GM21447 (cell line): Measurements from ENCODE around the gene ARHGAP23.
A peak's percentile ranks its signal among the peaks of the same experiment; 100 is the strongest.

ENCODE experiments used
- ATAC-seq: cut with Tn5 transposase; IDR thresholded peaks from one replicate; pipeline ENCODE4 v1.9.1; 2021; ENCODE audit not compliant: unreplicated experiment

ARHGAP23 gene

DNA sequence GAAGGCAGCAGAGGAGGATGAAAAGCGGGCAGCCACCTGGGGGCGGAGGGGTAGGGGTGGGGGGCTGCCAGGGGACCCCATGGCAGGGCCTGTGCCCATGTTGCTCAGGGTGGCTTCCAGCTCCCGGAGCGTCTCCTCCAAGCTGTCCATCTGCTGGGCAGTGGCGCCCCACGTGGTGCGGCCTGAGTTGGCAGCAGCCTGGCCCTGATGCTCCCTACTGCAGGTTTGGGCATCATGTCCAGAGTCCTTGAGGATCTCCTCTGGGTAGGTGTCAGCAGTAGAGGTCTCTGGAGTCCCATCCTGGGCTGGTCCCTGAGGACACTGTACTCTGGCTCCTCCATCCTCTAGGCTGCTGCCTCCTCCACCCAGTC is 116.6 kb downstream of the ARHGAP23 start:
- ATAC-seq = no peak

DNA sequence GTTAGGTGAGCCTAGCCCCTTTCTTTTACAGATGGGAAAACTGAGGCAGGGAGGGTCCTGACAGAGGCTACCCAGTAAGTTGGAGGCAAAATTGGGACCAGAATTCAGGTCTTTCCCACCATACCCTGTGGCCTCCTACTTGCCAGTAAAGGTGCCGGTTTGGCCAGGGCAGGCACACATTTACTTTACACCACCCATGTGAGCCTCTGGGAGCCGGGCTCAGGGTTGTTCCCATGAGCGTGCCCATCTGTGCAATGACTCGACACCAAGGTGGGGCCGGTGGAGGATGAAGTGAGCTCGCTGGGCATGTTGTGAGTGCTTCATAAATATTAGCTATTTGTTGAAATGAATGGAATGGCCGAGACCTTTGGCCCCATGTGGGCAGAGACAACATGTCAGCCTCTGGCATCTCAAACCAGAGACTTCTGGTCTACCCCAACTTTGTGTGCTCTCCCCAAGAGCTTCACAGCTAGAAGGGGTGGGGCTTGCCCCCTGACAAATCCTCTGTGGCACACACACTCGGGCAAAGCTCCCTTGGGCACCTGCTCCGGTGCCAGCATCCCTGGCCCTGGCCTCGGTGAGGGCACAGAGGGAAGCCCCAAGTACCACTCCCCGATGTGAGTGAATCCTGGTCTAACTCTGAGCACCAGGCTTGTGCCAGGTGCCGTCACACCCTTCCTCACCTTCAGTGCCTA is 117.4 kb downstream of the ARHGAP23 start:
- no peak for ATAC-seq

DNA sequence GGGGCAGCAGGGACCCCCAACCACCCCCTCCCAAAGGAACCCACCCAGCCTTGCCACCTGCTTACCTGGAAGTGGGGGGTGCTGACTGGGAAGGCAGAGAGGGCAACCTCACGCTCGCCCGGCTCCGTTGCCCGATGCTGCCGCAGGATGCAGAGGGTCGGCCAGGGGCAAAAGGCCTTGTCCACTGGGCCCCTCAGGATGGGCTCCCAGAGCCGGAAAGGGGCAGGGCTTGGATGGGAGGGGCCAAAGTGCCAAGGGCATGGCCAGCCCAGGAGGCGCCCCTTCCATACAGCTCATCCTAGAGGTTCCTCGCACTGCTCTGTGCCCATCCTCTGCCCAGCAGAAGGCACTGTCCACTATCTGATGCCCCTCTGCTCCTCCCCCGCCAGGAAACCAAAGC is 118.1 kb downstream of the ARHGAP23 start:
- no peak for ATAC-seq

DNA sequence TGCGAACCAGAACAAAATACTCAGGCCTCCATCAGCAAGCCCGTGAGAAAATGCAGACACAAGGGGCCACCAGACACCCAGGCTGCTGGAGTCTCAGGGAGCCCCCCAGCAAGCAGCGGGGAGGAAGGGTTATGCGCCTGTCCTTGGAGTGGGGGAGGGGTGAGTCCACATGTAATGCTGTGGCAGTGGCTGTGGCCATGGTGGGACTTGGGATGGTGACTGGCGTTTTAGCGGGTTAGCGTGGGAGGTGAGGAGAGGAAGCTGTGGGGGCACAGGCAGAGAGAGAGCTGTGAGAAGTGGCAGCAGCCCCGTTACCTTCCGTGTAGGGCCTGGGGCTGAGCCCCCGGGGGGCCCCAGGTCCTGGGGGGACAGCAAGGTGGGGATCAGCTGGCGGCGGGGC is 119.2 kb downstream of the ARHGAP23 start:
- ATAC-seq = no peak

DNA sequence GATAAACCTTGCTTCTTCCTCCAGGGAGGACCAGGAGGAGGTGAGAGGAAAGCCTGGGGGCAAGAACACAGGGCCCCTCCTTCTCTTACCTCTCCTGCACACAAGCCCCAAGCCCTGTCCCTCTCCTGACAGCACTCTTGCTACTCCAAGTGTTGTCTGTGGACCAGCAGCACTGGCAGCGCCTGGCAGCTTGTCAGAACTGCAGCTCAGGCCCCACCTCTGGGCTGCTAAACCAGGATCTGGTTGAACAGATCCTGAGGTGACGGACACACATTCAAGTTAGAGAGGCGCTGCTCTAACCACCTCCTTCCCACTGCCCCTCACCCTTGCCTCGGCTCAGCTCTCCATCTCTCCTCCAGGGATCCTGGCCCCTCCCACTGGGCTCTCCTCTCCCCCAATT is 121.0 kb downstream of the ARHGAP23 start:
- no peak for ATAC-seq

DNA sequence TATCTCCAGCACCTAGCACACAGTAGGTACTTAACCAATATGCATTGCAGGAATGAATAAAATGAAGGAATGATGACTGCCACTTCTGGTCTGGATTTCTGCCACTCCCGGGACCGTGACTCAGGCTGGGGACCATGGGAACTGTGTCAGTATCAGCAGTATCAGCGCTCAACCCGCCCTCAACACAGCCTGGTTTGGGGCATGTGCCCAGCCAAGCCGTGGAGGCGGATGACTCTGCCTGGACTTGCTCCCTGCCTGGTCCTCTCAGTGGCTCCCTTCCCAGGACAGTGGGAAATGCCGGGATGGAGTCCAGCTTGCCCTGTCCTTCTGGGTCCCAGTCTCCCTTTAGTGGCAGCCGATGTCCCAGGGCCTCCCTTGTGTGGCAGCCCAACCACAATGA is 122.4 kb downstream of the ARHGAP23 start:
- ATAC-seq = no peak

DNA sequence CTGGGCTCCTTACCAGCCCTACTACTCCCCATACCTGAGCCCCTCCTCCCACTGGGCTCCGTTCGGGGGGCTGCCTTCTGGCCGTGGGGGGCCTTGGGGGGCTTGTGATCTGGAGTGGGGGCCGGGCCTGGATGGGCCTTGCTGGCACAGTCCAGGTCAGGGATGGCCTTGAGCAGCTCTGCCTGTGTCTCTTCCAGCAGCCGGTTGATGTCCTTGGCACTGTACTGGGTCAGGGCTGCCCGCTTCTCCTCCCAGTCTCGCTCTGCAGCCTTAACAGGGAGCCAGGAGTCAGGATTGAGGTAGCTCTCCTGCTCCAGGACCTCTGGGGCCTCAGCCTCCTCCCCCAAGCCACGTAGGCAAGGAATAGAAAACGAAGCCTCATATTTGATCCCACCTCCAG is 122.9 kb downstream of the ARHGAP23 start:
- ATAC-seq = no peak

DNA sequence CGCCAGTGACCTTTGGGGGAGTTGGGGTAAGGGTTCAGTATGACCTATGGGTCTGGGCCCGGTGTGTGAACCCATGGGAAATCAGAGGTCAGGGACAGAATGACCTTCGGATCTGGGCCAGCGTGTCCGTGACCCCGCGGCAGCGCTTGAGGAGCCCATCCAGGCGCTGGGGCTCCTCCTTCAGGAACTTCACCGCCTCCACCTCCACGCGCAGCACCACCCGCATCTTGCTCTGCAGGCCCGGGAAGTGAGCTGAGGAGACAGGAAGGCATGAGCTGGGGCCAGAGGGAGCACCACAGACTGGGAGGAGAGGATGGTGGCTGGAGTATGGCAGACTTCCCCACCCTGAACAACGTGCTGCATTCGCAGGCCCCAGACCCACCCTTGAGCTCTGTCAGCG is 124.1 kb downstream of the ARHGAP23 start:
- no peak for ATAC-seq

DNA sequence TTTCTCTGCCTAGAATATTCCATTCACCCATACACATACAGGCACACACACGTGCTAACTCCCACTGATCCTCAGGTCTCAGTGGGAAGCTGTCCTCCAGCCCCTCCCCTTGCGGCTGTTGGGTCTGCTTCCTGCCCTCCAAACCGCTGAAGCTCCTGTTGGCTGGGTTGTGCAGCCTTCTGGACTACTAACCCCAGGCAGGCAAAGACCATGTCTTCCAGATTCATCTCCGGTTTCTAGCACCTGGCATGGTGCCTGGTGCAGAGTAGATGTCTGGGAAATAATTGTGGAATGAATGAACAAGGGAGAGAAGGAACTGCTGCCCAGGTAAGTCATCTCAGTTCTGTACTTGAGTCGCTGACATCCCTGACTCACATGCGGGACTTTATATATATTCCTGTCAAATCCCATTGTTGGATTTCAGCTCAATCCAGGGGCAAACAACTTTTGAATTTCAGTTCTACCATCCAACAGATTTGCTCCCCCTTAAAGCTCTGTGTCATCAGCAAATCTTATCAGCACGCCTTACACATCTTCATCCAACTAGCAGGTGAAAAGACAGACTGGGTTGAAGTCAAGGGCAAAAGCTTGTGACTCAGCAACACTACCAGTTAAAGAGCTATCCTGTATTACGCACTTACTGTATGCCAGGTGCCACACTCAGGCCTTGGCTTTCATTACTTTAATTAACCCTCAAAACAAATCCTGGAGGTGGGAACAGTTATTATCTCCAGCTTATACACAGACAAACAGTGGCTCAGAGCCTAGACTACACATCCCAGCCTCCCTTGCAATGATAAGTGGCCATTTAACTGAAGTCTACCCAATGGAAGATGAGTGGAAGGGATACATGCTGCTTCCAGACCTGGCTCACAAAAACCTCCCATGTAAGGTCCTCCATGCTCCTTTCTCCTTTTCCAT is 126.4 kb downstream of the ARHGAP23 start:
- no peak for ATAC-seq

DNA sequence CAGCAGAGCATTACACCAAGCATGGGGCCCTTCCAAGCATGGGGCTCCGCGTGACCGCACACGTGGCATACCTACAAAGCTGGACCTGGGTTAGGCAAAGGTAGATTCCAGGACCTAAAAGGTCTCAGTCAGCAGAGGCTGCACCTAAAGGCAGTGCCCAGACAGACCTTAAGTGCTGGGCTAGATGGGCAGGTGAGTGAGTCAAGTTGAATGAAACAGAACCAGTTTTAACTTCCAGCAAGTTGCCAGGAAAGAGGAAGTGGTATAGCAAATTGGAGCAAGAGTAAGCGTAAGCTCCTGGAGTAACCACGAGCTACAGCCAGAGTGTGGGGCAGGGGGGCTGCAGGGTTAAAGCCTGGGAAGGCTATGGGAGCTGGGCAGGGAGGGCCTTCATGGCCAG is 128.0 kb downstream of the ARHGAP23 start:
- ATAC-seq = no peak

DNA sequence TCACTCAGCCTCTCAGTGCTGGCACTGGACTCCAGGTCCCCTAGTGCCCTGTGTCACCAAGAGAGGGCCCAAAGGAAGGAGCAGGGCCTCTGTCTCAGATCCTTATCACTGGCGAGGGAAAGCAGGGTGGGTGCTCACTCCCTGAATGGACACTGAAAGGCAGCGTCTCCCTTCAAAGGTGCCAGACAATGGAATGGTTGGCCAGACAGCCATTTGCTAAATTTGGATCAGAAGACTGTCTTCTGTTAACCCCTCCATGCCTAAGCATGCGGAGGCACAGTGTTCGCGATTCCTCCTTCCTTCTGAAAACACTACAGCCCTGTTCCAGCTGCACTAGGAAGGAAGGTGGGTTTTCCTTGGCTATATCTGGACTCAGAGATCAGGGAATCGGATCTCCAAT is 129.1 kb downstream of the ARHGAP23 start:
- no peak for ATAC-seq

DNA sequence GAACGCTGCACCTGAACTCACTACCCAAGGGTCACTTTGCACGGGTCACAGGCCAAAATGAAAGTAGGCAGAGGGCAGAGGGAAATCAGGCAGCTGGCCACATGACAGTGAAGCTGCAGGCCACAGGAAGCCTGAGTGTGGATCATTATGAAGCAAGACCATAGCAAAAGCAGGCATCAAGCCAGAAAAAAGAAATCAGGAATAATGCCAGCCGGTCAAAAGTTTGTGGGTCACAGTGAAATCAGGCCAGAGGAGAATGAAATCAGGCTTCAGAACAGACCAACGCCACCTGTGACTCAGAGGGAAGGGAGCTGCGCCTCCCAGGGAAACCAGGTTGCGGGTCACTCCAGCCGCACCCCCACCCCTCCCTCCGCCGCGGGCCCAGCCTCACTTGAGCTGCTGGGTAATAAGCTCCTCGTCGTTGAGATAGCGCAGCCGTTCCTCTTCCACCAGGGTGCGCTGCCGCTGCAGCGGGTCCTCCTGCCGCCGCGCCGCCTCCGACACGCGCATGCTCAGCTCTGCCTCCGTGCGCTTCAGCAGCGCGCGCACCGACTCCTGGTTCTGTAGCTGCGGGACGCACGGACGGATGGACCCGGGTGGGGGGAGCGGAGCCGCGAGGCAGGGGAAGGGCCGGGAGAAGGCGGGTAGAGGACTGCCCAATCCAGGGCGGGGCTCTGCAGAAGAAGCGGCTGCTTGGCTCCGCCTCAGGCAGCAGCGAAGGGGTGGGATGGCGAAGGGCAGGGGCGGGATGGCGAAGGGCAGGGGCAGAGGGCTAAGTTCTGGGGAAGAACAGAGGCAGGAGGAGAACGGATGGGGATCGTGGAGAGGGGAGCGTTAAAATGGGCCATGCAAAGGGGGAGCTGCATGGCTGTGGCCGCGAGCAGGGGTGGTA is 129.8 kb downstream of the ARHGAP23 start:
- ATAC-seq = peak; percentile 57

DNA sequence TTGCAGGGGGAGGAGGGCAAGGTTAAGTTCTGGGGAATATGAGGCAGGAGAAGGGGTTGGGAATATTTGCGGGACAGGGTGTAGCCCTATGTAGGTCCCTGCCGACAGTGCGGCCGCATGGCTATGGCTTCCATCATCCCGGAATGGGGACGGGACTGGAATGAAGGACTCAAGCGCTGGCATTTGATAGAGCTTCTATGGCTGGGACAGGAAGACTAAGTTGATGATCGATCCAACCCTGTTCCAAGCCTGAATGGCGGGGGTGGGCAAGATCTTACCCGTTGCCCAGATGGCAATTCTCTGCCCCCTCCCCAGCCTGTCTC is 130.4 kb downstream of the ARHGAP23 start:
- ATAC-seq = no peak

DNA sequence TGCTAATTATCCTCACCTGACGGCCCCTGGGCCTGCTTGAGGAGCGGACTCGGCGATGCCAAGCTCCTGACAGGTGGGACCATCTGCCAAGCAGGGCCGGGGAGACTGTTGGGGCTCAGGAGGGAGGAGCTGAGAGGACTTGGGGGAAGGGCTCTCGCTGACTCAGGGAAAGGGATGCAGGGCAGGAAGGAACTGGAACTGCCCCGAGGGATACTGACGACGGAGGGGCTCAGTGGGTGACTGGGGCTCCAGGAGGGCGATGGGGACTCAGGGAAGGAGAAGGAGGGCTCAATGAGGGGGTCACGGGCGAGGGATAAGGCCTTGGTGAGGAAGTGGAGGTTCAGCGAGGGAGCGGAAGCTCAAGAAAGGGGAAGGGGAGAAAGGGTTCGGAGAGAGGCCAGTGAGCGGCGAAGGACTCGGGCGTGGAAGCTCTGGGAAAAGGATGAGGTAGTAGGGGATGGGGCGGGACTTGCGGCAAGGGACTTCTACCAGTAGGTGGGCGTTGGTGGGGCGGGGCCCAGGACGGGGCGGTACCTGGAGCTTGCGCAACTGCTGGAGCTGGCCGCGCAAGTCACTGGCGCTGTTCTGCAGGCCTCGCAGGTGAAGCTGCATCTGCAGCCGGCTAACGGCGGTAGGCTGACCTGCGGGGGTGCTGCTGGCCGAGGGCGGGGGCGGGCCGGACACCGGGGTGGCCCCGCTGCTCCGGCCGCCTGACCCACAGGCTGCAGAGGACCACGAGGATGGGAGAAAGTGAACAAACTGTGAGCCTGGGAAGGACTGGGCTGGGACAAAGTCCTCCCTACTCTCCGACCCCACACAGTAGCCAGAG is 131.0 kb downstream of the ARHGAP23 start:
- peak; percentile 56 for ATAC-seq

DNA sequence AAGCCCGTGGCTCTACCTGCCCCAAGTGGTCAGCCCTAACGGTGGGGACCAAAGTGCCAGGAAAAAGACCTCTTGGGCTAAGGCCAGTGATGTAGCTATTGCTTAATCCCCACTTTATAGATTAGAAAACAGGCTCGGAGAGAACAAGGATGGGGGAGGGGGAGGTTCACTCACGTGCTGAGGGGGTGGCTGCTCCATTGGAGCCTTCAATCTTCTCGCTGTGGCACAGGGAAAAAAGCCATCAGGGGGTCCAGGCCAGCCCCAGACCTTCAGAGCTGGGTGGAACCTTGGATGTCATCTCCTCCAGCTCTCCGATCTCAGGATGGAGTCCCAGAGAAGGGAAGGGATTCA is 131.6 kb downstream of the ARHGAP23 start:
- no peak for ATAC-seq

DNA sequence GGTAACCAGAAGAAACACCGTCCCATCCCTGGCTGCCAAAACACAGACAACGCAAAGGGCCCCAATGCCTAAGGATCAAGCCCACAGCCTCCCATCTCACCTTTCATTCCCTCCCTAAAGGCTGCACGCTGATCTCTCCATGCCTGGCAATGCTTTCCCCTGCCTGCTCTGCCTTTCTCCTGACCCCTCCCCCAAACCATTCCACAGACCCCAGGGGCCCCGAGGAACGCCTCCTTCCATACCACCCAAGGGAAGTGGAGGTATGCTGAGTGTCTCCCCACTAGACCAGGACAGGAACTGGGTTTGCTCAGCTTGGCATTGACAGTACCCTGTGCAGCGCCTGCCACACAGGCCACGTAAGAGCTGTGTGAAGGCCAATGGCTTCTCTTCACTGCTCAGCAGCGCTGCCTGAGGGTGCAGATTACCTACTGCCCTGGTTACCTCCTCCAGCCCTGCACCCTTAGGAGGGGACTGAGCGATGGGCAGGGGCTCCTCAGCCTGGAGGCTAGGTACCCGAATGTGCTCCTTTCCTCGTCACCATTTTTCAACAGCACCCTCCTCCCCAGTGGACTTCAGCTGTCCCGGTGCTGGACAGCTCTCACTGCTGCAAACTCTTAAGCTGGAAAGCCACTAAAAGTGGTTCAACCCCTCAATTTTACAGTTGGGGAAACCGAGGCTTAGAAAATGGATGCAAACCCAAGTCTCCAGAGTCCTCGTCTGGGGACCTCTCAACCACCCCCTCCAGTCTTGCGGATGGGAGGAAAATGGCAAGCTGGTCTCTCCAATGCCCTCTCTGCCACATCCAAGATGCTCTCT is 132.4 kb downstream of the ARHGAP23 start:
- ATAC-seq = no peak

DNA sequence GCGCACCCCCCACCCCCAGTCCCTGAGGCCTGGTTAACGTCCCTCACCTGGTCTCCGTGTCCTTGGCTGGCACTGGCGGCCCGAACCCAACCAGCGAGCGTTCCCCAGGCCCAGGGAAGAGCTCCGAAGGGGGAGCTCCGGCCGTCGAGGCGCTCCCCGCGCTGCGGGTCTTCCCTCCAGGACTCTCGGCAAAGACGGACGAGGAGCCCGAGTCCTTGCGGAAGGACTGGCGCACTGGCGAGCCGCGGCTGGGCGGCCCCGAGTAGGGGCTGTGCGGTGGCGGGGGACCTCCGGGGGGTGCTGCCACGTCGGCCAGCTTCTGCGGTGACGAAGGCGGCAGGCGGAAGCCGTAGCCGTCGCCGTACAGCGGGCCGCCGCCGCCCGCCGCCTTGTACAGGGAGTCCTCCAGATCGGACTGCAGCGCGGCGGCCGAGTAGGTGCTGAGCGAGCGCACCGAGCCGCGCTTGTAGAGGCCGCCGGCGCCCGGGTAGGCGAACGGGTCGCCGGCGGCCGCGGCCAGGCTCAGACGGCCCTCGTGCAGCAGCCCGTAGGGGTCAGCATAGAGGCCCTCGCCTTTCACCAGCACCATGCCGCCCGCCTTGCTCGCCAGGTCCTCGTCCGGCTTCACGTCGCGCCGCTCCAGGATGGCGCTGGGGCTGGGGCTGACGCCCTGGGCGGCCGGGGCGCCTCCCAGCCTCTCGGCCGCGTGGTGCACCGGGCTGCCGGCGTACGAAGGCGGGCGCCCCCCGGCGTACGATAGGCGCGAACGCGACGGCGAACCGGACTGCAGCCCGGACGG is 133.4 kb downstream of the ARHGAP23 start:
- no peak for ATAC-seq
